GM19372 (cell line): ENCODE results near the gene SLAMF1.
"Not testable (repeated sequence)": the region's sequence is repeated elsewhere in the genome, so short reads cannot be mapped to it uniquely, and the experiment has no call there.

Experiments
- ATAC-seq: cut with Tn5 transposase; IDR thresholded peaks from one replicate; pipeline ENCODE4 v1.9.1; 2021; ENCODE audit warnings: mild to moderate bottlenecking, low read depth, moderate library complexity; ENCODE audit not compliant: unreplicated experiment

SLAMF1 gene

DNA sequence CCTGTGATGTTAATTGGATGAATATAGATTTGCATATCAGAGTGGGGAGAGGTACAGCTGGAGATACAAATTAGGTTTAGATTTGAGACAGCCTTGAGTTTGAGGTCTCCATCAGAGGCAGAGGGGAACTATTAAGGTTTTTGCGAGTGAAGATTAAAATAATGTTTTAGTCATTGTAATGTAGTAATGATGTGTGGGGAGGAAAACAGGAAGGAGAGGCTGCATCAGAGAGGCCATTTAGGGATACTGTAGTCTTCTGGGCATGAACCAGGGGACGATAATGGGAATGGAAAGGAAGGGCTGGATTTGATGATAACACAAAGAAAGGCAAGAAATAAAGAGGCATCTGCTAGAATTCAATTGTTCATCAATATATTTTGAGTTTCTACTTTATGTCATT is 77.0 kb downstream of the SLAMF1 start:
- no peak for ATAC-seq

DNA sequence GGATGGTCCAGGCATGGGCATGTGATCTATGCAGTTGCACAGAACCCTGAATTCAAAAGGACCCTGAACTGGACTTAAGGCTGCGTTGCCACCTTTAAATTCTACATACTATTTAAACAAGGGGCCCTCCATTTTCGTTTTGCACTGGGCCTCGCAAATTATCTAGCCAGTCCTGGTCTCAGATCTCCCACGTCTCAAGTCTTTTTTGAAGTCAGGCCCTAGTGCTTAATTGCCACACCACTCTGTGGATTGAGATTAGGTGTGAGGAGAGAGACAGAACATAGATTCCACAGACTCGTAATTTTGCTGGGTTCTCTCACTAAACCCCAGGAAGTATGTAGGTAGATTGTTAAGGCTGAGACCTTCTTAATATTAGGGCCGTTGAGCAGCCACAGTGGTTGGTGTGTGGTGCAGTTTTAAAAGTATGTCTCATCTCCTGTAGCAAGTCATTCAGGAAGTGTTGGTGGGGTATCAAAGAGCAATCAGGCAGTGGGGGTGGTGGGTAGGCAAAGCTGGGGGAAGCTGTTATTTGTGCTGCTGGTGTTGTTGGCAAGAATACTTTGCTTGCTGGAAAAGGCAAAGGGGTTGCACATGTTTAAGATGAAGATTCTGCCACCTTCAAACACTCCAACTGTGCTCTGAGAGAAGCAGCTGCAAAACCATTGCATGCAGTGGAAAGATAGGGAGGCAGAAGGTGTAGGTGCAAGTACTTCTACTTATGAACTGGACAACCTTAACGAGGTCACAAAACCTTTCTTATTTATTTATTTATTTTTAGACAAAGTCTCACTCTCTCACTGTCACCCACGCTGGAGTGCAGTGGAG is 78.8 kb downstream of the SLAMF1 start:
- peak; percentile 61 for ATAC-seq

DNA sequence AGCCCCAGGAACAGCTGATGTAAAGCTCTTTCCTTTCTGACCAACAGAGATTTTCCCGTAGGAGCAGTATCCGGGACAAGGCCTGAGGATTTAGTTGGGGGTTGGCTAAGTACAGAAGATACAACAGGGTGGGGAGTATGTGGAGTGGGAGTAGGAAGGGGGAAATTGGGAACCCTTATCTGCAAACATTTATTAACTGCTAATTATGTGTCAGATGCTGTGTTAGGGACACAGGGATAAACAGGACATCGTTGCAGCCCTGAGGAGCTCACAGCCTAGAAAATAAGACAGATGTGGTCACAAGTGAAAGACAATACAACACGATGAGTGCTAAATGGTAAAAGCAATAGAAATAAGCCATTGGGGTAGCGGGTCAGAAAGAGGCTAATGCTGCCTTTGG is 79.5 kb downstream of the SLAMF1 start:
- no peak for ATAC-seq

DNA sequence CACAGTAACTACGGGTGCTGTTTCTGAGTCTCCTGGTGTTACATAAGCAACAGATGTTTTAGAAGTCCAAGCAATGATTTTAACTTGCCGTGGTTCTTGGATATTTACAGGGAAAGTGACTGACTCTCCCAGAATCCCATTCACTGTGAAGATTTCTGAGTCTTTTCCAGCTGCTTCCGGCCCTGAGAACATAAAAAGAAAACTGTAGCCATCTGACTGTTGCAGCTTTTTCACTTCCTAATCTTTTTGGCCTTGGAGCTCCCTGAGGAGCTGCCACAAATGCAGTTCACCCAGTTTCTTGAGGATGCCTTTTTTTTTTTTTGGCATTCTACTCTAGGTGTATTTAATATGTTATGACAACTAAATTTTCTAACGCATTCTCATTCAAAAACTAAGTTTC is 81.3 kb downstream of the SLAMF1 start:
- ATAC-seq: no peak

DNA sequence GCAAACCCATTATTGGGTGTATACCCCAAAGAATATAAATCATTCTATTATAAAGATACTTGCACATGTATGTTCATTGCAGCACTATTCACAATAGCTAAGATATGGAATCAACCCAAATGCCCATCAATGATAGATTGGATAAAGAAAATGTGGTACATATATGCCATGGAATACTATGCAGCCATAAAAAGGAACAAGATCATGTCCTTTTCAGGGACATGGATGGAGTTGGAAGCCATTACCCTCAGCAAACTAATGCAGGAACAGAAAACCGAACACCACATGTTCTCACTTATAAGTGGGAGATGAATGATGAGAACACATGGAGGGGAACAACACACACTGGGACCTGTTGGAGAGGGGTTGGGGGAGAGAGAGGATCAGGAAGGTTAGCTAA is 83.6 kb downstream of the SLAMF1 start:
- not testable (repeated sequence) for ATAC-seq

DNA sequence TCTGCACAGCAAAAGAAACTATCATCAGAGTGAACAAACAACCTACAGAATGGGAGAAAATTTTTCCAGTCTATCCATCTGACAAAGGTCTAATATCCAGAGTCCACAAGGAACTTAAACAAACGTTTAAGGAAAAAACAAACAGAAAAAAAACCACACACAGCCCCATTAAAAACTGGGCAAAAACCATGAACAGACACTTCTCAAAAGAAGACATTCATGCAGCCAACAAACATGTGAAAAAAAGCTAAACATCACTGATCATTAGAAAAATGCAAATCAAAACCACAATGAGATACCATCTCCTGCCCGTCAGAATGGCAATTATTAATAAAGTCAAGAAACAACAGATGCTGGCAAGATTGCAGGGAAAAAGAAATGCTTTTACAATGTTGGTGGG is 84.1 kb downstream of the SLAMF1 start:
- ATAC-seq: not testable (repeated sequence)

DNA sequence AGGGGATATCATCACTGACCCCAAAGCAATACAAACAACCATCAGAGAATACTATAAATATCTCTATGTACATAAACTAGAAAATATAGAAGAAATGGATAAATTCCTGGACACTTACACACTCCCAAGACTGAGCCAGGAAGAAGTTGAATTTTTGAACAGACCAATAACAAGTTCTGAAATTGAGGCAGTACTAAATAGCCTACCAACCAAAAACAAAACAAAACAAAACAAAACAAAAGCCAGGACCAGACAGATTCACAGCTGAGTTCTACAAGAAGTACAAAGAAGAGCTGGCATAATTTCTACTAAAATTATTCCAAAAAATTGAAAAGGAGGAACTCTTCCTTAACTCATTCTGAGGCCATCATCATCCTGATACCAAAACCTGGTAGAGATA is 86.0 kb downstream of the SLAMF1 start:
- no peak for ATAC-seq

DNA sequence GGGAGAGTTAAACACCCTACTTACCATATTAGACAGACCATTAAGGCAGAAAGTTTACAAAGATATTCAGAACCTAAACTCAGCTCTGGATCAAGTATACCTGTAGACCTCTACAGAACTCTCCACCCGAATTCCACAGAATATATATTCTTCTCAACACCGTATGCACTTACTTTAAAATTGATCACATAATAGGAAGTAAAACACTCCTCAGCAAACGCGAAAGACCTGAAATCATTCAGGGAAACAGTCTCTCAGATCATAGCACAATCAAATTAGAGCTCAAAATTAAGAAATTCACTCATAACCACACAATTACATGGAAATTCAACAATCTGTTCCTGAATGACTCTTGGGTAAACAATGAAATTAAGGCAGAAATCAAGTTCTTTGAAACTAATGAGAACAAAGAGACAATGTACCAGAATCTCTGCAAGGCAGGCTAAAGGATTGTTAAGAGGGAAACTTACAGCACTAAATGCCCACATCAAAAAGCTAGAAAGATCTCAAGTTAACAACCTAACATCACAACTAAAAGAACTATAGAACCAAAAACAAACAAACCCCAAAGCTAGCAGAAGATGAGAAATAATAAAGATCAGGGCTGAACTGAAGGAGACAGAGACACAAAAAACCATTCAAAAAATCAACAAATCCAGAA is 86.7 kb downstream of the SLAMF1 start:
- ATAC-seq: no peak

DNA sequence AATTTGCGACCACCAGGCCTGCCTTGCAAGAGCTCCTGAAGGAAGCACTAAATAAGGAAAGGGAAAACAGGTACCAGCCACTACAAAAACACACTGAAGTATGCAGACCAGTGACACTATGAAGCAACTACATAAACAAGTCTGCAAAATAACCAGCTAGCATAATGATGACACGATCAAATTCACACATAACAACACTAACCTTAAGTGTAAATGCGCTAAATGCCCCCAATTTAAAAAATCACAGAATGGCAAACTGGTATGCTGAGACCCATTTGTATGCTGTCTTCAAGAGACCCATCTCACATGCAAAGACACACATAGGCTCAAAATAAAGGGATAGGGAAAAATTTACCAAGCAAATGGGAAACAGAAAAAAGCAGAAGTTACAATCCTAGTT is 87.4 kb downstream of the SLAMF1 start:
- not testable (repeated sequence) for ATAC-seq

DNA sequence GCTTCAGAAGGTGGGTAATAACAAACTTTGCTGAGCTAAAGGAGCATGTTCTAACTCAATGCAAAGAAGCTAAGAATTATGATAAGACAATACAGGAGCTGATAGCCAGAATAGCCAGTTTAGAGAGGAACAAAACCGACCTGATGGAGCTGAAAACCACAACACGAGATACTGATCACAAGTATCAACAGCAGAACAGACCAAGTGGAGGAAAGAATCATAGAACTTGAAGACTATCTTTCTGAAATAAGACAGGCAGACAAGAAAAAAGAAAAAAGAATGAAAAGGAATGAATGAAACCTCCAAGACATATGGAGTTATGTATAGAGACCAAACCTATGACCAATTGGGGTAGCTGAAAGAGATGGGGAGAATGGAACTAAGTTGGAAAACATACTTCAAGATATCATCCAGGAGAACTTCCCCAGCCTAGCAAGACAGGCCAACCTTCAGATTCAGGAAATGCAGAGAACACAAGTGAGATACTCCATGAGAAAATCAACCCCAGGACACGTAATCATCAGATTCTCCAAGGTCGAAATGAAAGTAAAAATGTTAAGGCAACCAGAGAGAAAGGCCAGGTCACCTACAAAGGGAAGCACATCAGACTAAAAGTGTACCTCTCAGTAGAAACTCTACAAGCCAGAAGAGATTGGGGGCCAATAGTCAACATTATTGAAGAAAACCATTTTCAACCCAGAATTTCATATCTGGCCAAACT is 88.0 kb downstream of the SLAMF1 start:
- ATAC-seq: no peak
